Effector CD4-positive, alpha-beta T cell (primary cell): ENCODE data around the gene ZNF609.
"Not testable (repeated sequence)": the region's sequence is repeated elsewhere in the genome, so short reads cannot be mapped to it uniquely, and the experiment has no call there.

Experiments used
- DNase-seq: peaks from one replicate; pipeline ENCODE4 v3.0.0-alpha.2; 2020

ZNF609 gene

DNA sequence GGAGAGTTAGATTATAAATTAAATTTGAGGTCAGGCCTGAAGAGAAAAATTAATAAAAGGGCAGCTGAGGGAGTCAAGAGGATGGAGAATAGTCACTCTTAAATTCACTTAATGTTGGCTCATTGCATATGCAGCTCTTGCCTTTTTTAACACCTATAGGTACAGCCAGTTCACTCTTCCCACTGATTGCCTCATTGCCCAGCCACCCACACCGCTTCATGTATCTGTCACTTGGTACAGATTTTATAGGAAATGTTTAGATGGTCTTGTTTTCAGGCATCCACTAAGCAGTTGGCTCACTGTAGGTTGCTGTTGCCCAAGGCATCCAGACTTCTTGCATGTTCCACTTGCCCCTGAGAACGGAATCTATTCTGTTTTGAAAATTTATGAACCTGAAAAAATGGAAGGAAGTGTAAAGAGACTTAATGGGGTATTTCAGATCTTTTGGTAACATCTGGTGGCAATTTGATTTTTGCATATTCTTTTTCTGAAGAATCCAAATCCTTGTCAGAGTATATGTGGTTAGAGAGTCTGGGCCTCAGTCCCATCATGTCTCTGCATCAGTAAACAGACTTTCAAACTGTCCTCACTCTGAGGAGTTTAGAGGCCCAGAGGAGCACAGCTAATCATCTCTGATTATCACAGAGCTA is 163.1 kb downstream of the ZNF609 start:
- DNase-seq, result no peak

DNA sequence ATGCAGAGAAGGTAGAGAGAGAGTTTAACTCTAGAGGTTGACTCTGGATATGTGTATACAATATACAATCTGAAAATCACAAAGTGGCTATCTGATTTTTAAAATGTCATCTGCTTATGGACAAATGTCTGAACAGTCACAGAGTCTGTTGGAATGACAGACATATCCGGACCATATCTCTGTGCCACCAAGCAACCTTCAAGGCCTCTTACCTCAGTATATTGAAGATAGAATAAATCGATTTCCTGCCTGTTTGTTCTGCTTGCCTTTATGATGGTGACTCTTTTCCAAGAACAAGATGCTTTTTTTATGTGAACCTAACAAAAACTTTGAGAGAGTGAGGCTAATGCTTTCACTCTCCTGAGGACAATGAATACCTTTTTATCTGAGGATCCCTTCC is 163.9 kb downstream of the ZNF609 start:
- no peak for DNase-seq

DNA sequence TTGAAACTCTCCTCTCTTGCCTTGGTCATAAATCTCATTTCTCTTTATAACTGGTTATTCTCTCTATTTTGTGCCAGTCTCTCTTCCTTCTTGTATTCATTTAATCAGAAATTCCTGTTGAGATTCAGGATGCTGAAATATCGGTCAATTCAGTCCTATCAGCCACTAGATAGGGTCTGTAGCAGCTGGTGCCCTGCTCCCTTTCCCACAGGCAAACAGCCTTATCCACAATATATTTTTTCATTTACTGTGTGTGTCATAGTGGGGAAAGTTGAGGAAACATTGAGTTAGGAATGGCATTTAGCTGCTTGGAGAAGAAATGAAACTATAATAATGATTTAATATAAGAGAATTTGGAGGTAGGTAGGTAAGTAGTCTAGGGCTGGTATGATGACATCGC is 168.7 kb downstream of the ZNF609 start:
- no peak for DNase-seq

DNA sequence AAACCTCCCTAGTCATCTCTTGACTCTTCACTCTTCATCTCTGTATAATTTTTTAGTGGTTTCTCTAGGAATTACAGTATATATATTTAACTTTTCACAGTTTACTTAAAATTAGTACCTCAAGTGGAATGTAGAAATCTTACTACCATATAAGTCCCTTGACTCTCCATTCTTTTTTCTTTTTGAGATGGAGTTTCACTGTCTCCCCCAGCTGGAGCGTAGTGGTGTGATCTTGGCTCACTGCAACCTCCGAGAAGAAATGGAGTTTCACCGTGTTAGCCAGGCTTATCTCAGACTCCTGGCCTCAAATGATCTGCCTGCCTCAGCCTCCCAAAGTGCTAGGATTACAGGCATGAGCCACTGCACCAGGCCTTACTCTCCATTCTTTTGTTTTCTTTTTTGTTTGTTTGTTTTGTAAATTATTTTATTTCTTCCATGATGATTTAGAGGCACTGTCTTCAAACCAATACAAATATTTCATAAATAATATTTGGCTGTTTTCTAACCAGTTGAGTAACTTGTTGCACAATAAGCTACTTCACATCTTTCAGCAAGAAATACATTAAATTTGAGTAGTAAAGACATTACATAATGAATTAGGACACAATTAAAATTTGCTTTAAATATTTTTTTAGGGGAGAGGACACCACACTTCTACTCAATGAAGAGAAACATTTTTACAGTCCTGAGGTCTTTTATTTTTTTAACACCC is 170.2 kb downstream of the ZNF609 start:
- no peak for DNase-seq

DNA sequence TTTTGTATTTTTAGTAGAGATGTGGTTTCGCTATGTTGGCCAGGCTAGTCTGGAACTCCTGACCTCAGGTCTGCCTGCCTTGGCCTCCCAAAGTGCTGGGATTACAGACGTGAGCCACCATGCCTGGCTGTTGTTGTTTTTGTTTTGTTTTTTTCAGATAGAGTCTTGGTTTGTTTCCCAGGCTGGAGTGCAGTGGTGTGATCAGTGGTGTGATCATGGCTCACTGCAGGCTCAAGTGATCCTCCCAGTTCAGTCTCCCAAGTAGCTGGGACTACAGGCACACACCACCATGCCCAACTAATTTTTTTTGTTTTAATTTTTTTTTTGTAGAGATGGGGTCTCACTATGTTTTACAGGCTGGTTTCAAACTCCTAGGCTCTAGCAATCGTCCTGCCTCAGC is 172.3 kb downstream of the ZNF609 start:
- DNase-seq, result not testable (repeated sequence)

DNA sequence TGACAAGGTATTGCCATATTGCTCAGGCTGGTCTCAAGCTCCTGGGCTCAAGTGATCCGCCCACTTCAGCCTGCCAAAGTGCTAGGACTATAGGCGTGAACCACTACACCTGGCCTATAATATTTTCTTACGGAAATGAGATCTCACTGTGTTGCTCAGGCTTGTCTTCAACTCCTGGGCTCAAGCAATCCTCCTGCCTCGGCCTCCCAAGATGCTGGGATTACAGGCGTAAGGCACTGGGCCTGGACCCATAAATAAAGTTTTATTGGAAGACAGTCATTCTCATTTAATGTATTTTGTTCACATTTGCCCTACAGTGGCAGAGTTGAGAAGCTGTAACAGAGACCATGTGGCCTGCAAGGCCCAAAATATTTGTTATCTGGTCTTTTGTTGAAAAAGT is 173.0 kb downstream of the ZNF609 start:
- no peak for DNase-seq

DNA sequence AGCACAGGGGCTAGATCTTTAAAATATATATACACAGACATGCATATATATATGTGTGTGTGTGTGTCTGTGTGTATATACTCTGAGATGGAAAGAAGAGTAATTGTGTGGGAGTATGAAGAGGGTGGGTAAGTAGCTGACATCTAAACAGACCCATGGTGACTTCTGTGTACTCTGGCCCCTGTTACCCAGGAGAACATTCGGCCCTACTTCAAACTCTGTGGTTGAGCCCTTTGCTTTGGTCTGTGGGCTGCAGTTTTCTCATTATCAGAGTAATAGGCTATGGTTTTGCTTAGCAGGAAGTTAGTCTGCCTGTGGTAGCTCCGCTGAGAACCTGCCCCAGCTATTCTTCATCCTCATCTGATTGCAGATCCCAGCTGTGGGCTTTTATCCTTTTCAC is 173.6 kb downstream of the ZNF609 start:
- peak; percentile 7 for DNase-seq

DNA sequence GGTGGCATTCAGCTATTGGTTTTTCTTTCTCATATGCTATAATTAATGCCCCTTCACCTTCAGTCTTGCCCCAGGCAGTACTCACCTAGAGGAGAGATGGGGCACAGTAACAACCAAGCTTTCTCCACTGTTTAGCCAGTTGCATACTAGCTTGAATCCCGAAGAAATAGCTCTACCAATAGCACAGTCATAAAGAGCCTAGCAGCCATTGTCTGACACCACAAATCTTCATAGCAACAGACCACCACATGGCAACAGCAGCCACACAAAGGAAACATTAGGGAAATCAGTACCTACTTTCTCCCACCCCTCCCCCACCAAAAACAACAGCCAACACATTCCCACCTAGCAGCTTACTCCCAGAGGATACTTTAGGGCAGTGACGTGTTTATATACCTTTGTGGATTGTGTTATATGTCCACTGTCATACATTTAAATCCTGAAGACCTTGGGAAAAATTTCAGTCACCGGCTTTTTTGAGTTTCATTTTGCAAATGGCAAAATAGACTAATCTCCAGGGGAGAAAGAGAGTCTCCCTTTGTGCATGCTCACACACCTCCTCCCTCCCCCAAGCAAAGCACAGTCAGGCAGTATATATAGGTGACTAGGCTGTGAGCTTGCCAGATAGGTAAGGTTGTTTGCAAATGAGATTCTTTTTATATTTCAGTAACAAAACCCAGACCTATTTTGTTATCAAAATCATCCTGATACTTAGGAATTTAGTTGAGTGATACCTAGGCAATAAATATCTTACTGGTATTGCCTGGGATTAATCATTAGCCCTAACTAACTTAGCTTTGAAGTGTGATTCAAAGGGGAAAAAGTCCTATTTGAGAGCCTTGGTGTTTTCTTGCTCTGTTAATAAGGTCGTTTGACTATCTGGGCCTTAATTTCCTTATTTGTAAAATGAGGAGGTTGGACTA is 174.5 kb downstream of the ZNF609 start:
- no peak for DNase-seq

DNA sequence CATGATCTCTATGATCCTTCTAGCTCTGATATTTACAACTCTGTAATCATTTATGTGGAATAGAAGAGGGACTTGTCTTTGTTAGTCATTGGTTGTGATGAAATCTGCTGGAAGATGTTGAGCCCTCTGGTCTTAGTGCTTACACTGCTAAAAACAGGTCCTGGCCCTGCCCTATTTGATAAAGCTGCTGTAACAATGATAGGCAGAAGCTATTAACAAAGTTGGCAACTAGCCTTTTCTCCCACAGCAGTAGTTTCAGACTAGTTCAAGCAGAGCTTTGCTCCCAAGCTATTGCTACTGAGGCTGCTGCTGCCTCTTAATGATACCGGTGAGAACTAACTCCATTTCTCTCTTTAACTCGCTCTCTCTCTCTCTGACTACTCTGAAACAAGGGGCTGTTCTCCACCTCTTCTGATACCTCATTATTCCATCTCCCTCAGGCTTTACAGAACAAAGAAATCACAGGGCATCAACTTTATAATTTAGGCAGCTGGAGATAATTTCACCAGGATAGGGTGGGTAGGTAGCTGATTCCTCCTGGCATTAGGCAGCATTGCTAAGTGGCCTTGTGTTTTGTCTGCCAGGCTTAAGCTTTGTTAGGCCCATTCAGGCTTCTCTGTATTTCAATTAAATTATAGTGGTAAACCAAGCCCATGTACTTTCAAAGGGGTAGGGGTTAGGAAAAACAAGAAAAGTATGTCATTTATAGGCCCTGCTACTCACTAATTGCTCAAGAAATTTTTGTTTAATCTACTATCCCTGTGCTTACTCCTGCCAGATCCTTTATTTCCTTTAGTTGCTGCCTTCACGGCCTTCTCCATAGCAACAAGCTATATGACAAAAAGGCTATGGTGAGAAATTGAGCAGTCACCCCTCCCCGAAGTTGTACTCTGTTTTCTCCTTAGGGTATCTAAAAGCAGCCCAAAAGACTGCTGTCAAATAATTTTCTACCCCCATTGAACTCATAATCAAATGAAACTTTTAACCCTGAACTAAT is 175.4 kb downstream of the ZNF609 start:
- no peak for DNase-seq

DNA sequence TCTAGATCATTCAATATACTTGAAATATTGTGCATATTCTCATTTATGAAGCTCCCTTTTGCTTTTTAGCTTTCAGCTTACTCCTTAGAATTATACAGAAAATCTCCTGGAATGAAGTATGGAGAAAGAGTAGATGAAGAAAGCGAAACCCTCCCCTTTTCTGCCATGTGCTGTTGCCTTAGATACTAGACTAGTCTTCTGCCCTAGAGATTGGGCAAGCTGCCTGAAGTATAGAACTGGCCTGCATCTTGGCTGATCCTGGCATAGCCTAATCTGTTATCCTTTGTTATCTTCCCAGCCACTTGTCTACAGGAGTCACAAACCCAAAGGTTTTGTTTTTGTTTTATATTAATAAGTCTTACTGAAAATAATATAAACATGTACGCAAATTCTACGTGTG is 176.2 kb downstream of the ZNF609 start:
- no peak for DNase-seq

DNA sequence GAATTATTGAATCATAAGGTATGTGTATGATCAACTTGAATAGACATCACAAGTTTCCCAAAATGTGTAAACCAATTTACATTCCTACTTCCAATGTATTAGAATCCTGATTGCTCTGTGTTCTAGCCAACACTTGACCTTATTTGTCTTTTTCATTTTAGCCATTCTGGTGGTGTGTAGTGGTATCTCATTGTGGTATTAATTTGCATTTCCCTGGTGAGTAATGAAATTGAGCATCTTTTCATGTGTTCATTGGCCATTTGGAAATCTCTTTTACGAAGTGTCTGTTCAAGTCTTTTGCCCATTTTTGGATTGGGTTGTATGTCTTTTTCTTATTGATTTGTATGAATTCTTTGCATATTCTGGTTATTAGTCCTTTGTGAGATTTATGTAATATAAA is 177.0 kb downstream of the ZNF609 start:
- DNase-seq, result no peak

DNA sequence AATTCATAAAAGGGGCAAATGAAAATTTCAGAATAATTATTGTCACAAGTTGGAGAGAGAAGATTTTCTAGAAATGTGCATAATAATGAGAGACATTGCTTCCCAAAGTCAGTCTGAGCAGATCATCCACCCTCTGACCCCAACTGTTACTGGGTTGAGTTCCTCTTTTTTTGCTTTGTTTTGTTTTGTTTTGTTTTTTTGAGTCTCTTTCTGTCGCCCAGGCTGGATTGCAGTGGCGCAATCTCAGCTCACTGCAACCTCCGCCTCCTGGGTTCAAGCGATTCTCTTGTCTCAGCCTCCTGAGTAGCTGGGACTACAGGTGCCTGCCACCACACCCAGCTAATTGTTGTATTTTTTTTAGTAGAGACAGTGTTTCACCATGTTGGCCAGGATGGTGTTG is 179.4 kb downstream of the ZNF609 start:
- DNase-seq, result not testable (repeated sequence)

DNA sequence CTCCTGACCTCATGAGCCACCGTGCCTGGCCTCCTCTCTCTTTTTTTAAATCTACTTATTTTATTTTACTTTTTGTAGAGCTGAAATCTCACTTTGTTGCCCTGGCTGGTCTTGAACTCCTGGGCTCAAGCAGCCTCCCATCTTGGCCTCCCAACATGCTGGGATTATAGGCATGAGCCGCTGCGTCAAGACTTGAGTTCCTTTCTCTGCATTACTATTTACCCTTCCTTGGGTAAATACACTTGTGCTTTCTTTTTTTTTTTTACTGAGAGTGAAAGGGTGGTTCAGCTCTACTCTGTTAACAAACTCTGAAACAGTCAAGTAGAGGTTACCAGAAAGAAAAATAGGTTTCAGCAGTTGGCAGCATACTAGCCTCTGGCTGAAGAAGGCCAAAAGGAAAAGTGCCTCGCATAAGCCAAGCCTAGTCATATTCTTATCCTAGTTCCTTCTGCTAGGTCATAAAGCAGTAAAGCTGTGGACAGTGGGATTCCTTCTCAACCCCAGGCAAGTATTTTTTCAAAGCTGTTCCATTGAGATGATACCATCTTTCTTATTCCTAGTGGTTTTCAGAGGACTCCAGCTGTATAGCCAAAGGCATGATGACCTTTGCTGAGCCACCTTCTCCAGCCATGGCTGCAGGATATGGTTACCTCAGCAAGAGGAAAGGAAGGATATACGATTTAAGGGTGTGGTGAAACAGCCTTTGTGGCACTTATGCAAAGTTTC is 179.9 kb downstream of the ZNF609 start:
- DNase-seq, result no peak

DNA sequence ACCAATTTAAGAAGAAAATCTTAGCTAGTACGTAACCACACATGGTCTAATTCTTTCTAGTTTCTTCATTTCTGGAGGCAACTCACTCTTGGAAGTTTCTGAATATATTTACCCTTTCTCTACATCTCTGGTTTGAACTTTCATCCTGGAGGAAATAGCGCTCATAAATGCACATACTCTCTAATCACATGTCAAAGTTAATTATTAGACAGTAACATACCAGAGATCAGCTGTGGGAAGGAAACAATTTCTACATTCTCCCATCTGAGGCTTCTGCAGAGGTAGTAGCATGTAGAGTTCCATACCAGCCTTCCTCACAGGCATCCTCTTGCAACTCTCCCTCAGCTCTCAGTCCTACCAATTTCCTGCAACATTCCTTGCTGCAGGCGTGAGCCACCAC is 182.5 kb downstream of the ZNF609 start:
- no peak for DNase-seq

DNA sequence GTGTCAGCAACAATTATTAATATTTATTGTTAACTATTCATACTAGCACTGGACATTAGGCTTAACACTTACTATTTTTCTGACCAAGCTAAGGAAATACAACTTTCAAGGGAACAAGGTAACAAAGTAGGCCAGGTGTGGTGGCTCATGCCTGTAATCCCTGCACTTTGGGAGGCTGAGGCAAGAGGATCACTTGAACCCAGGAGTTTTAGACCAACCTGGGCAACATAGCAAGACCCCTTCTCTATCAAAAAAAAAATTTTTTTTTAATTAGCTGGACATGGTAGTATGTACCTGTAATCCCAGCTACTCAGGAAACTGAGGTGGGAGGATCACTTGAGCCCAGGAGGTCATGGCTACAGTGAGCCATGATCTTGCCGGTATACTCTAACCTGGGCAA is 183.3 kb downstream of the ZNF609 start:
- DNase-seq, result no peak

DNA sequence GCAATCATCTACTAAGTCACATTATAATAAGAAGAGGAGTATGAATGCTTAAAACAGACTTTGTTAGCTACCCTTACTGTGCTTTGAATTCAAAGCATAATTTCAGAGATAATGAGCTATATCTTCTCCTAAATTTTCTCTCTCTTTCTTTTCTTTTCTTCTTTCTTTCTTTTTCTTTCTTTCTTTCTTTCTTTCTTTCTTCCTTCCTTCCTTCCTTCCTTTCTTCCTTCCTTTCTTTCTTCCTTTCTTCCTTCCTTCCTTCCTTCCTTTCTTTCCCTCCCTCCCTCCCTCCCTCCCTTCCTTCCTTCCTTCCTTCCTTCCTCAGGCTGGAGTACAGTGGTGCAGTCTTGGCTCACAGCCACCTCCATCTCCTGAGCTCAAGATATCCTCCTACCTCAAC is 184.4 kb downstream of the ZNF609 start:
- DNase-seq, result not testable (repeated sequence)

DNA sequence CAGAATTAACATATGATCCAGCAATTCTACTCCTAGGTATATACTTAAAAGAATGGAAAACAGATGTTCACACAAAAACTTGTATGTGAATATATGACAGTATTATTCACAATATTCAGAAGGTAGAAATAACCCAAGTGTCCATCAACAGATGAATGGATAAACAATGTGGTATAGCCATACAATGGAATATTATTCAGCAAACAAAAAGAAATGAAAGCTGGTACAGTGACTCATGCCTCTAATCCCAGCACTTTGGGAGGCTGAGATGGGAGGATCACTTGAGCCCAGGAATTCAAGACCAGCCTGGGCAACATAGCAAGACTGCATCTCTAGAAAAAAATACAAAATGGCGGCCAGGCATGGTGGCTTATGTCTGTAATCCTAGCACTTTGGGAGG is 185.6 kb downstream of the ZNF609 start:
- no peak for DNase-seq

DNA sequence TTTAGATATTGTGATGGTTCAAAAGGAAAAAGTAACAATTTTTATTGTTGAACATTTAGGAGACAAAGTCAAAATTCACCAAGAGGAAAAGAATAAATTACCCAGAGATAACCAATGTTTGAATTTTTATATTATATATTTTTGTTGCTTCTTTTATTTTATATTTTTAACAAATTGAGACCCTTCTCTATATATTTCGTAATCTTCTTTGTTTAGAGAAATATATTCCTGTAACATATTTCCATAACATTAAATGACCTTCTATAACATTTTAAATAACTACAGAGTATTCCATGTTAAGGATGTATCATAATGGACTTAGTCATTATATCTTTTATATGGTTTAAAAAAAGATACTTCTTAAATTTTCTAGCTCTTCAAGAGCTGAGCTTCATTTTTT is 187.0 kb downstream of the ZNF609 start:
- no peak for DNase-seq

DNA sequence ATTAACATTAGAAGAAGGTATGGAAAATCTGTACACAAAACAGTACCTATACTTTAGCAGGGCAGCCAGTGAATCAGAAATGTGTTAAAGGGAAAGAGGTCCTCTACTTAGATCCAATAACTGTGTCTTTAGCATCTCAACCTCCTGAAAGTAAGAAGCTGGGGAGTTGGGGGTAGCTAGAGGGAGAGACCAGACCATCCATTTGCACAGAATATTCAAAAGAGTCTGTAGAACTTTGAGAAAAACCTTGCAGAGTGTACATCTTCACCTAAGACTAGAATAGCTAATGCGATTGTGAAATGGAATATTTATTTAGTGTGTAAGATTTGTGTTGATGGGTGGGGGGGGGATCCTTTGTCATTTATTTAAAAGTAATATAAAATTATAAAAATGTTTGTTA is 190.2 kb downstream of the ZNF609 start:
- DNase-seq, result no peak

DNA sequence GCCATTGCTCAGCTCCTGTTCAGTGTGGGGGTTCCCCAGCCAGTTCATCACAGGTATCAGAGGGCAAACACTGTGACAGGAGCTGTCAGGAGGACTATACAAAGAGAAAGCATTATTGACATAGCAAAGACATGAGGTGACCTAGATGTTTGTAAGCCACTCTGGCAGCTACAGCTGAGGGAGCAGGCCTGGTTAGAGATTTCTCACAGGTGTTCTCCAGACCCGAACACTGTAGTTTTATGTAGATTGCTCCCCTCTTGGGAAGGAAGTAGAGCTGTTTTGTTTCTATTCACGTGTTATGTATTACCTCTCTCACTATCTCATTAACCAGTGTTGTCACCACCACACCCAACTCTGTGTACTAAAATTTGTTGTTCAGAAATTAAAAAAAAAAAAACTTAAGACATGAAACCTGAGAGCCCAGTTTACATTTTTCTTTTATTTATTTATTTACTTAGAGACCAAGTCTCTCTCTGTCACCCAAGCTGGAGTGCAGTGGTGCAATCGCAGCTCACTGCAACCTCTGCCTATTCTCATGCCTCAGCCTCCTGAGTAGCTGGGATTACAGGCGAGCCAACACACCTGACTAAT is 191.3 kb downstream of the ZNF609 start:
- DNase-seq, result peak; percentile 12

DNA sequence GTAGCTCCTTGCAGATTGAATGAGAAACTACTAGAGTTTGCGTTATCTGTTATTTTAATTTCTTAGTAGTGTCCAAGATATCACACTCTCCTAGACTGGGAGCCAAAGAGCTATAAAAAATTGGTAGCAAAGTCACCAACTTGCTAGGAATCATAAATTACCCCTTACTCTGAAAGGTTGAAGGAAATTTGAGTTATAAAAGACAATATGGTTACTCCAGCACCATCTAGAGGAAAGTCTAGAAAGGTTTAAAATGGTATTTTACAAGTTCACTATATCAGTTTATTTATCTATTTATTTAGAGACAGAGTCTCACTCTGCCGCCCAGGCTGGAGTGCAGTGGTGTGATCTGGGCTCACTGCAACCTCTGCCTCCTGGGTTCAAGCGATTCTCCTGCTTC is 193.4 kb downstream of the ZNF609 start:
- DNase-seq, result no peak
